Renal pelvis (tissue), 3 donors: Measurements from ENCODE around the gene MEIG1. TPM values are rescaled to one million over a fixed set of nuclear protein-coding genes. Genes with fewer than 3 reads are reported as not detected.

Experiments
- polyA plus RNA-seq, 3 donors: library from polyadenylated mRNA; unstranded; fragments of 120-200 nt; gene quantifications; one replicate each; pipeline ENCODE4 v1.2.1, GENCODE V29; 2013; ENCODE audit not compliant: insufficient read length in 3 of 3

Gene MEIG1
- polyA plus RNA-seq, 3 donors = 1.1 to 2.2 (median 1.5) TPM

Other genes with a start within 250 kb of the MEIG1 start
- gene FAM107B, start 184.5 kb upstream of the MEIG1 start, polyA plus RNA-seq = 100 to 1,000 TPM in 1 of 3 donors, 10 to 100 TPM in 2; 80.1 to 108 (median 96.5) TPM
- gene CDNF, start 121.4 kb upstream of the MEIG1 start, polyA plus RNA-seq = 1 to 10 TPM; 2.0 to 5.1 (median 4.0) TPM
- 10 to 100 TPM; 17.4 to 24.5 (median 22.8) TPM for gene HSPA14, start 121.1 kb upstream of the MEIG1 start, polyA plus RNA-seq
- 10 to 100 TPM; 14.4 to 18.1 (median 17.8) TPM for gene MSANTD7, start 121.1 kb upstream of the MEIG1 start, polyA plus RNA-seq
- 10 to 100 TPM; 18.4 to 19.6 (median 18.9) TPM for gene SUV39H2, start 80.5 kb upstream of the MEIG1 start, polyA plus RNA-seq
- 10 to 100 TPM; 12.4 to 20.4 (median 17.7) TPM for gene DCLRE1C, start 5.3 kb upstream of the MEIG1 start, polyA plus RNA-seq
- 1 to 10 TPM in 1 of 3 donors, under 1 TPM in 2; 0.34 to 1.0 (median 0.68) TPM for gene OLAH, start 84.6 kb downstream of the MEIG1 start, polyA plus RNA-seq
- 1 to 10 TPM; 5.0 to 6.6 (median 6.0) TPM for gene ACBD7, start 129.4 kb downstream of the MEIG1 start, polyA plus RNA-seq
- 10 to 100 TPM; 27.4 to 32.8 (median 31.4) TPM for gene RPP38, start 138.0 kb downstream of the MEIG1 start, polyA plus RNA-seq
- gene NMT2, start 209.3 kb downstream of the MEIG1 start, polyA plus RNA-seq = 10 to 100 TPM; 25.8 to 36.7 (median 35.2) TPM